Activated CD8-positive, alpha-beta memory T cell treated with anti-CD3 and anti-CD28 coated beads, Interleukin-2, amount 50 U/mL, for 1 hour (primary cell): ENCODE measurements around the gene STAT5B.
"Not testable (repeated sequence)": the region's sequence is repeated elsewhere in the genome, so short reads cannot be mapped to it uniquely, and the experiment has no call there.

ENCODE experiments used
- DNase-seq: peaks from one replicate; pipeline ENCODE4 v3.0.0-alpha.2; 2020; ENCODE audit errors: extremely low read depth

The STAT5B gene

DNA sequence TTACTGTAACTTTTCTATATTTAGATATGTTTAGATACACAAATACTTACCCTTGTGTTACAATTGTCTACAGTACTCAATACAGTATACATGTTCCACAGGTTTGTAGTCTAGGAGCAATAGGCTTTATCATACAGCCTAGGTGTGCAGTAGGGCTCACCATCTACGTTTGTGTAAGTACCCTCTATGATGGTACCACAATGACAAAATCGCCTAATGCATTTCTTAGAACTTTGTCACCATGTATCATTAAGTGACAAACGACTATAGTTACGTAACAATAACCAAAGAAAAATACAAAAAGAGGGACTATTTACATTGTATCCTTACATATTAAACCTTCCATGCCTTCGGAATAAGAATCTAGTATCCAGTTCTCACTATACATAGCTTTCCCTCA lies 8.0 kb downstream of the STAT5B start:
- no peak for DNase-seq

DNA sequence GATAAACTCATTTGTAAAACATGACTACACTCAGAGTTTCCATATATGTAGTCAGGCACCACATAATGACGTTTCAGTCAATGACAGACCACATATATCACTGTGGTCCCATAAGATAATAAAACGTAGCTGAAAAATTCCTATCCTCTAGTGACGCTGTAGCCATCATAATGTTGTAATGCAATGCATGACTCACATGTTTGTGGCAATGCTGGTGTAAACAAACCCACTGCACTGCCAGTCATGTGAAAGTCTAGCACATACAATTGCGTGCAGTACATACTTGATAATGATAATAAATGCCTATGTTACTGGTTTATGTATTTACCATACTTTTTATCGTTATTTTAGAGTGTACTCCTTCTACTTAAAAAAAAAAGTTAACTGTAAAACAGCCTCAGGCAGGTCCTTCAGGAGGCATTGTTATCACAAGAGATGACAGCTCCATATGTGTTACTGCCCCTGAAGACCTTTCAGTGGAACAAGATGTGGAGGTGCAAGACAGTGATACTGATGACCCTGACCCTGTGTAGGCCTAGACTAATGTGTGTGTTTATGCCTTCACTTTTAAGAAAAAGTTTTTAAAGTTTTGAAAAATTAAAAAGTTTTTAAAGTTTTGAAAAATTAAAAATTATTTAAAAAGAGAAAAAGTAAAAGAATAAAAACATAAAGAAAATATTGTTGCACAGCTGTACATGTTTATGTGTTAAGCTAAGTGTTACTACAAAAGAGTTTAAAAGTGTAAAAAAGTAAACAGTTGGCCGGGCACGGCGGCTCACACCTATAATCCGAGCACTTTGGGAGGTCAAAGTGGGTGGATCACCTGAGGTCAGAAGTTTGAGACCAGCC lies 9.0 kb downstream of the STAT5B start:
- DNase-seq = no peak

DNA sequence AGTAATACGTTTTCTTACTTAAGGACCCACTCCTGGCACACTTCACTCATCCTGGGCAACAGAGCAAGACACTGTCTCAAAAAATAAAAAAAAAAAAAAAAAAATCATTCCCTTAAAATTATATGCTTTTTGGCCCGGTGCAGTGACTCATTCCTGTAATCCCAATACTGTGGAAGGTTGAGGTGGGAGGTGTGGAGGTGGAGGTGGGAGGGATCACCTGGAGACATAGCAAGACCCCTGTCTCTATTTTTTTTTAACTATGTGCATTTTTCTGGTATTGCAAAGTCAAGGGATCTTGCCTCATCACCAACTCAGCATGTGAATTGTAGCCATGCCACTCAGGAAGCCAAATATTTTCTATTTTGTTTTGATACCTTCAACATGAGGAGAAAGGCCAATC lies 9.7 kb downstream of the STAT5B start:
- no peak for DNase-seq

DNA sequence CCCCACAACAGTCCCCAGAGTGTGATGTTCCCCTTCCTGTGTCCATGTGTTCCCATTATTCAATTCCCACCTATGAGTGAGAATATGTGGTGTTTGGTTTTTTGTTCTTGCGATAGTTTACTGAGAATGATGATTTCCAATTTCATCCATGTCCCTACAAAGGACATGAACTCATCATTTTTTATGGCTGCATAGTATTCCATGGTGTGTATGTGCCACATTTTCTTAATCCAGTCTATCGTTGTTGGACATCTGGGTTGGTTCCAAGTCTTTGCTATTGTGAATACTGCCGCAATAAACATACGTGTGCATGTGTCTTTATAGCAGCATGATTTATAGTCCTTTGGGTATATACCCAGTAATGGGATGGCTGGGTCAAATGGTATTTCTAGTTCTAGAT lies 11.8 kb downstream of the STAT5B start:
- not testable (repeated sequence) for DNase-seq

DNA sequence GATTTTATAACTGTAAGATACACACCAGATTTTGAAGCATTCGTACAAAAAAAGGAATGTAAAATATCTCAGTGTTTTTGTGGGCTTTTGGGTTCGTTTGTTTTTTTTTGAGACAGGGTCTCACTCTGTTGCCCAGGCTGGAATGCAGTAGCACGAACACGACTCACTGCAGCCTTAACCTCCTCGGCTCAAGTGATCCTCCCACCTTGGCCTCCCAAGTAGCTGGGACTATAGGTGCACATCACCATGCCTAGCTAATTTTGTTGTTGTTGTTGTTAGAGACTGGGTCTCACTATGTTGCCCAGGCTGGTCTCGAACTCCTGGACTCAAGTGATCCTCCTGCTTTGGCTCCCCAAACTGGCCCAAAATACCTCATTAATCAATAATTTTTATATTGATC lies 15.9 kb downstream of the STAT5B start:
- no peak for DNase-seq

DNA sequence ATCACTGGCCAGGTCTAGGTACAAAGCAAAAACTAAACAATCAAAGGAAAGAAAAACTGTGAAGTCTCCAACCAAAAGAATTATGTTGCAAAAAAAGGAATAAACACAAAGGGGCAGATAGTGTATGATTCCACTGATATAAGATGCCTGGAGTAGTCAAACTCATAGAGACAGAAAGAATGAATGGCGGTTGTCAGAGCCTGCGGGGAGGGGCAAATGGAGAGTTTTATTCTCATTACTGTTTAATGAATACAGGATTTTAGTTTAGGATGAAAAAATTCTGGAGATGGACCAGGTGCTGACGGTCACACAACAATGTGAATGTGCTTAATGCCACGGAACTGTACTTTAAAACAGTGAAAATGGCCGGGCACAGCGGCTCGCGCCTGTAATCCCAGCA lies 20.7 kb downstream of the STAT5B start:
- no peak for DNase-seq

DNA sequence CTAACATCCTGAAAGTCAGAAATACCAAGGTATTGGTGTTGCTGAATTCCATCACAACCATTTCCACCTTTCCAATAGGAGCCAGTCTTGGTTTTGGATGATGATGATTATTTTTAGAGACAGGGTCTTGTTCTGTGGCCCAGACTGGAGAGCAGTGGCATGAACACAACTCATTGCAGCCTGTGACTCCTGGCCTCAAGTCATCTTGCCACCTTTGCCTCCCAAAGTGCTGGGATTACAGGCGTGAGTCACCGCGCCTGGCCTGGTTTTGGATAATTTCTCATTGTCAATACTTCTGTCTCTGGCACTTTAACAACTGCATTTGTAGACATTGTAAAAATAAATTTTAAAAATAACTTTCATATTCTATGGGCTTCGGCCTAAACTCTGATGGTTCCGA lies 22.6 kb downstream of the STAT5B start:
- DNase-seq = no peak

DNA sequence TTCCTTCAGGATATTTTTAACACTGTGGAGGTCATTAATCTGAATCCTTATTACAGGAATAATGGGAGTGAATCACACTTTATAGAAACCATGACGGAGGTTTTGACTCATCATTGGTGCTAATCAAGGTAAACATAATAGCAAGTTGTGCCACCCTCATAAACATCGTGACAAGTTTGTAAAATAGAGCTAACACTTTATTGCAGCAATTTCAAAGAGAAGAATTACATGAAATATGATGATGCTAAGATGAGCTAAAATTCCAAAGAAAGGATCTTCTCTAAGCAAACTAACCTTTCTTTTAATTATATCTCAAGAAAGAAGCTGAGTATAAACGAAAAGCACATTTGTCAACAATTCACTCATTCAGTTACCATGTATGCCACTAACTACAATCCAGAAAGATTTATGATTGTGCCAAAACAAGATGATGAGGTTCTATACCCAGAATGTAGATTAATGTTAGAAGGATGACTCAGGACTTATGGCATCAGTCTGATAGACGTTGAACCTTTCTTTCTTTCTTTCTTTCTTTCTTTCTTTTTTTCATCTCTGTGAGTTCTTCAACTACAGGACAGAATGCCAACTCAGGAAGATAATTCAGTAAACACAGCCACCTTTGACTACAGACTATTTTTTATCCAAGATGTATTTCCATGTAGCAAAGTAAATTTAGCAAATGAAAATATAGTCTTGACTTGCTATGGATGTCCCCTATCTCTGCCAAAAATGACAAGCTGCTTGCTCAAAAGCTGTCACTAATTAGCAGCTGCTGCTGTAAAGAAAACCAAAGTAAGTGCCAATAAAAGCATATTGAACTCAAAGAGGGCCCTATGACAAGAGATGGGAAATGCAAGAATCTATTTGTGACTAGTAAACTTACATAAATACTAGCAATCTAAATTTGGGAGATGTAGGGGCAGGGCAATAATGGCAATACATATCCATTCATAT lies 23.3 kb downstream of the STAT5B start:
- no peak for DNase-seq

DNA sequence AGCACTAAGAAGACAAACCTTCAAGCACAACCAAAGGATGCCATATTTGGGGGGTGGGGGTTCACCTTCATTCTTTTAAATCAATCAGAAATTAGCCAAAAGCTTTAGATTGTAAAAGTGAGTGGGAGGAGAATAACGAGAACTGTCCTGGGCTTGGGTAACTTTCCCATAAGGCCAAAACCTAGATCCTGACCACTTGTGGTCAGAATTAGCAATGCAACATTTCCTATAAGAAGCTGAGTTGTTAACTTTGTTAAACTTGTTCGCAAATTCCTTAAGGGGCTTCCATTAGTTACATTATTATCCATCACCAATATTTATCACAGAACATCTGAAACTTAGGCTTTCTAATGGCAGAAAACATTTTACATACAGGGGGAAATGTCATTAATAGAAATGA lies 25.1 kb downstream of the STAT5B start:
- no peak for DNase-seq

DNA sequence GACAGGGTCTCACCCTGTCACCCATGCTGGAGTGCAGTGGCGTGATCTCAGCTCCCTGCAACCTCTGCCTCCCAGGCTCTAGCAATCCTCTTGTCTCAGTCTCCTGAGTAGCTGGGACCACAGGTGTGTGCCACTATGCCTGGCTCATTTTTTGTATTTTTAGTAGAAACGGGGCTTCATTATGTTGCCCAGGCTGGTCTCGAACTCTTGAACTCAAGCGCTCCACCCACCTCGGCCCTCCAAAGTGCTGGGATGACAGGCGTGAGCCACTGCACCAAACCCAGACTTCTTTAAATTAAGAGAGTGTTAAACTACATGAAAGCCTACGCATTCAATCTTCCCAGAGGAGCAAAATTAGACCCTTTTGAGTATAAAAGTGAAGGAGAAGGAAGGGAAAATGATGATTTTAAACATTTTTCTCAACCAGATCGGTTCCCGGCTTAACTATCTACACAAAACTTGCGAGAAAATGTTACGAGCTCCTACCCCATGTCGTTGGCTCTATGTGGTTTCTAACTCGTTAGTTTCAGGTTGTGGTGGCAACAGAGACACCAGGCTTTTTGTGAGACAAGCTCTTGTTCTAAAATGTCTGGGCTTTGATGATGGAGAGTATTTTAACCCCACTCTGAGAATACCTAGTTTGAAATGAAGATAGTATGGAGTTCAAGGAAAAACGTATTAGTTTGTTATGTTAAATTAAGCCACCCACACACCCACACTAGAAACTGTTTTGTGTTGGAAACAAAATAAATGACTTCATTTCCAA lies 26.3 kb downstream of the STAT5B start:
- no peak for DNase-seq

DNA sequence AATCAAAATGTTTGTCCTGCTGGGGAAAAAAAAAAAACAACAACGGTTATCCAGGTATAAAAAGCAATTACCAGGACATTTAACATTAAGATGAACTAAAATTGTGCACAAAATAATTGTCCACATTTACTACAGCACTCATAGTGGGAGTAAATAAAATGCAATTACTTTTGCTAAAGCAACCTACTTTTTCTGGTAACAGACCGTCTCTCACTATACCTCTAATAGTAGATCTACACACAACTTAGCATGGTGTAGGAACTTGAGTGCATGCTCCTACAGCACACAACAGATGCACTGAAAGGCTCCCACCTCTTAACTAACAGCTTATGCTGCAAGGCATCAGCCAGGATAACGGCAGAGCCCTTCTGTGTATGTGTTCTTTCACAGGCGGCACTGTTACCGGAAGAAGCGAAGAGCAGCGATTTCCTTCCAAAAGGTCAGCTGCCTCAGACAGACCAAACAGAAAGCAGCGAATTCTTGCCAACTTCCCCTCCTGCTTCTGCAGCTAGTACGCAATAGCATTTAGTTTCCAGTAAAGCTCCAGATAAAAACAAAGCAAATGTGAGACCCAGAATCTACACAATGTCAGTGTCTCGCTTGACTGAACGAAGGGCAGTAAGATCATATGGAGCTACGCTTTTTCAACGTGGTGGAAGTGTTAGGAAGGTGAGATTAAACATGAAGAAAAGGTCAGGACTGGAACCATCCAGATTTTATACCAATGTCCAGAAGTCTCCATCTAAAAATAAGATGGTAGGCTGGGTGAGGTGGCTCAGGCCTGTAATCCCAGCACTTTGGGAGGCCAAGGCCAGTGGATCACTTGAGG lies 27.6 kb downstream of the STAT5B start:
- DNase-seq = peak; percentile 78

DNA sequence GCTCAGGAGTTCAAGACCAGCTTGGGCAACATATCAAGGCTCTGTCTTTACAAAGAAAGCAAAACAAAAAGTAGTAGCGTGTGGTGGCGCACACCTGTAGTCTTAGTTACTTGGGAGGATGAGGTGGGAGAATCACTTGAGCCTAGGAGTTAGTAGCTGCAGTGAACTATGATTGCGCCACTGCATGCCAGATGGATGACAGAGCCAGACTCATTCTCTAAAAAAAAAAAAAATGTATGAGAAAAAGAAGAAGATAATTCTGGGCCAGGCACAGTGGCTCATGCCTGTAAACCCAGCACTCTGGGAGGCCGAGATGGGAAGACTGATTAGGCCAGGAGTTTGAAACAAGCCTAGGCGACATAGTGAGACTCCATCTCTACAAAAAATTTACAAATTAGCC lies 28.5 kb downstream of the STAT5B start:
- no peak for DNase-seq

DNA sequence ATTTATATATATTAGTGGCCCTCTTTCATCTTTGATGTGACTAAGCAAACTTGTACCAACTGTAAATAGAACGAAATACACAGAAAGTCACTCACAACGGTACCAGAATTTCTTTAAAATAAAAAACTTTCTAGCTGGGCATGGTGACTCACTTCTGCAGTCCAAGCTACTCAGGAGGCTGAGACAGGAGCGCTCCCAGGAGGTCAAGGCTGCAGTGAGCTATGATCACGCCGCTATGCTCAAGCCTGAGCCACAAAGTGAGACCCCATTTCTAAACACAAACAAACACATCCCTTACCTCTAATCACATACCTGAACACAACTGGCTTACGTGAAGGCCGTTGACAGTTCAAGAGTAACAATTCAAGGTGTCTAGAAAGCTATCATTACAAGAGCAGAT lies 29.7 kb downstream of the STAT5B start:
- DNase-seq = no peak

DNA sequence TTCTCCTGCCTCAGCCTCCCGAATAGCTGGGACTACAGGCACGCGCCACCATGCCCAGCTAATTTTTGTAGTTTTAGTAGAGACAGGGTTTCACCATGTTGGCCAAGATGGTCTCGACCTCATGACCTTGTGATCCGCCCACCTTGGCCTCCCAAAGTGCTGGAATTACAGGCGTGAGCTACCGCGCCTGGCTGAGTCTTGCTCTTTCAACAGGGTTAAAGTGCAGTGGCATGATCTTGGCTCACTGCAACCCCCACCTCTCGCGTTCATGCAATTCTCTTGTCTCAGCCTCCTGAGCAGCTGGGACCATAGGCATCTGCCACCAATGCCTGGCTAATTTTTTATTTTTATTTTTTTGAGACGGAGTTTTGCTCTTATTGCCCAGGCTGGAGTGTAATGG lies 31.0 kb downstream of the STAT5B start:
- DNase-seq = not testable (repeated sequence)

DNA sequence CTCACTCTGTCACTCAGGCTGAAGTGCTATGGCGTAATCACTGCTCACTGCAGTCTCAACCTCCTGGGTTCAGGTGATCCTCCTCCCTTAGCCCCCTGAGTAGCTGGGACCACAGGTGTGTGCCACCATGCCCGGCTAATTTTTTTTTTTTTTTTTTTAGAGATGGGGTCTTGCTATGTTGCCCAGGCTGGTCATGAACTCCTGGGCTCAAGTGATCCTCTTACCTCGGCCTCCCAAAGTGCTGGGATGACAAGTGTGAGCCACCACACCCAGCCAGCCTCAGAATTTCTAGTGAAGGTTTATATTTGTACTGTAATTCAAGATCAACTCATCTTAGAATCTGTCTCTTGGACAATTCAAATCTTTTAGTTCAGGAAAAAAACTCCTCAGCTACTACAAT lies 32.1 kb downstream of the STAT5B start:
- DNase-seq = not testable (repeated sequence)

DNA sequence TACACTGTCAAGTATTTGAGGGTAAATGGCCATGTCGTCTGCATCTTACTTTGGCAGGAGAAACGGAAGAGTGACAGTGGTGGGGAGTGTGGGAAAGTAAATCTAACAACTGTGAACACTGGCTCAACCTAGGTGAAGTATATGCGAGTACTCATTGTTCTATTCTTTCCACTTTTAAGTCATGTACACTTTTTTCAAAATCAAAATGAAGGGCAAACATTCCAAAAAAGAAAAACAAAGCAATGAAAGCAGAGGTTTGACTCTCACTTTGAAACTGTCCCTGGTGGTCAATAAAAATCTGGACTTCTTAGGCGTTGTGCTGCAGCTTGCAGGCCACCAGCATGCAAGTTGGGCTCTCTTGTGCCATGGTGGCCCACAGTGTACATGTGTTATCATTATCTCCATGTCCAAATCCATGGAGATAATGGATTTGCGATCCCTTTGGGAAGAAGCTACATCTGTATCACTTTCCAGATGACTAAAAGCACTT lies 32.7 kb downstream of the STAT5B start:
- no peak for DNase-seq

DNA sequence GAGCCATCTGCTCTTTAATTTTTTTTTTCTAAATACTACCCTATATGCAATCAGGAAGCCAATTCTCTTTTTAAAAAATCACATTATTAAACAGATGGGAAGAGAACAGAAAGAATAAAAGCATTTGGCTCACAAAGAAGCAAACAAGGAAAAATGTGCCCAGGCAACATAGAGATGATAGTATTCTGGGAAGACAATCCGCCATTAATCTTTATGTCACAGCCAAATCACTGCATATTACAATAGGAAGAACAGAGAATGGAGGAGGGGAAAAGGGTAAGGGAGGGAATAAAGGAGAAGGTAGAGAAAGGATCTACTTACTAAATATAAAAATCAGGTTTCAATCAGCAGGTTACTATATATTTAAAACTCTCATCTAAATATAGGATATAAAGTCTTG lies 34.3 kb downstream of the STAT5B start:
- DNase-seq = no peak

DNA sequence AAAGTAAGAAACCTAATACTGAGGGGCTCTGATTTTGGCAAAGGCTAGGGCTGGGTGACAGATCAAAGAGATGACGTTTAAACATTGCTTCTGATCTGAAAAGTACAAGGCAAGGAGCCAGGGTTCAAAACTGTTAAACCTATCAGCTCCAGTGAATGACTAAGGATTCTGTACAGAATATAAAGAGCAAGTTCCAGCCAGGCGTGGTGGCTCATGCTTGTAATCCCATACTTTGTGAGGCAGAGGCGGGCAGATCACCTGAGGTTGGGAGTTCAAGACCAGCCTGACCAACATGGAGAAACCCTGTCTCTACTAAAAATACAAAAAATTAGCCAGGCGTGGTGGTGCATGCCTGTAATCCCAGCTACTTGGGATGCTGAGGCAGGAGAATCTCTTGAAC lies 35.3 kb downstream of the STAT5B start:
- not testable (repeated sequence) for DNase-seq

DNA sequence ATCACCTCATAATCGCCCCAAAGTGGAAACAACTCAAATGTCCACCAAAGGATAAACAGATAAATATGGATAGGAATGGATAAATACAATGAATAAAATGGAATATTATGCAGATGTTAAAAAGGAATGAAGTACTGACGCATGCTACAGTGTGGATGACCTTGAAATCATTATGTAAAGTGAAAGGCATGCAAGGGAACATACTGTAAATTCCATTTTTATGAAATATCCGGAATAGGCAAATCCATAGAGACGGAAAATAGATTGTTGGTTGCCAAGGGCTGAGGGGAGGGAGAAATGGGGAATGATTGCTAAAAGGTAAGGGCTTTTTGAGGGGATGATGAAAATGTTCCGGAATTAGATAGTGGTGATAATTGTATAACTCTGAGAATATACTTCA lies 36.0 kb downstream of the STAT5B start:
- no peak for DNase-seq

DNA sequence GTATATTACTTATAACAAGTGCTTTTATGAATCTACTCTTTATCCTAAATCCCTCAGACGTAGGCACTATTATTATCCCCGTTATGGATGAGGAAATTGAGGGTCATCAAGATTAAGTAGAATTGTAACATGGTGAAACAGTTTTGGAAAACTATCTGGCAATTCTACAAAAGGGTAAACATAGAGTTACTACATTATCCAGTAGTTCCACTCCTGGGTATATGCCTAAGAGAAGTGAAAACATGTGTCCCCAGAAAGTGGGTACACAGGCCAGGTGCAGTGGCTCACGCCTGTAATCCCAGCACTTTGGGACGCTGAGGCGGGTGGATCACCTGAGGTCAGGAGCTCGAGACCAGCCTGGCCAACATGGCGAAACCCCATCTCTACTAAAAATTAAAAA lies 36.6 kb downstream of the STAT5B start:
- DNase-seq = not testable (repeated sequence)

DNA sequence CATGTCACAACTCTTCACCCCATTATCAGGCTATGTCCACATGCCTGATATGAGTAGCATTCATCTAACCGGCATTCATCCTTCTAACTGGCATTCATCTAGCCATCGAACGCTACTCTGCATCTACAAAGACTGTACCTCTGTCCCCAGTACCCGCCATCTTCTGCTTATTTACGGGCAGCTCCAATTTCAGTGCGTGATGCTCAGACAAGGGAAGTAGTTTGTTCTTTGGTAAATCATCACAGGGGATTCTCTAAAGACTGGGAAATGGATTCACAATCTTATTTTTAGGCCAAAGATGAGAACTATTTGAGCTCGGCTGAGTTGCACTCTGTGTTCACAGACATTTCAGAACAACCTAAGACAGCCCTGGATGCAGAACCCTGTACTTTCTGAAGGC lies 39.4 kb downstream of the STAT5B start:
- no peak for DNase-seq
